Neural cell (in vitro differentiated cells): ENCODE measurements around the gene IBSP. TPM values are rescaled to one million over a fixed set of nuclear protein-coding genes. Genes with fewer than 3 reads are reported as not detected.

ENCODE experiments used
- H2AFZ ChIP-seq: fragments of 200-600, 300-800 bp; sonication (generic), shearing (Covaris generic); 2 replicates; pipeline ENCODE4 v1.6.0; 2014; ENCODE audit warnings: low read depth, mild to moderate bottlenecking, antibody characterized with exemption, low read length, moderate library complexity
- H3F3A ChIP-seq: fragments of 200-600 bp; shearing (Covaris generic); 2 replicates; pipeline ENCODE4 v1.6.1; 2016; ENCODE audit warnings: mild to moderate bottlenecking, moderate library complexity, mixed read lengths, antibody characterized with exemption, low read length; ENCODE audit not compliant: insufficient read depth, poor library complexity, severe bottlenecking
- H3K27ac ChIP-seq: fragments of 200-600, 300-800 bp; sonication (generic), shearing (Covaris generic); 2 replicates; pipeline ENCODE4 v1.5.1; 2014; ENCODE audit warnings: mild to moderate bottlenecking, low read length, moderate library complexity
- H3K27me3 ChIP-seq: fragments of 300-800, 200-600 bp; sonication (generic), shearing (Covaris generic); 2 replicates; pipeline ENCODE4 v1.6.0; 2014; ENCODE audit warnings: mild to moderate bottlenecking, low read depth, low read length, moderate library complexity; ENCODE audit not compliant: insufficient read depth
- H3K36me3 ChIP-seq: fragments of 300-800, 200-600 bp; sonication (generic), shearing (Covaris generic); 2 replicates; pipeline ENCODE4 v1.5.1; 2014; ENCODE audit warnings: mild to moderate bottlenecking, antibody characterized with exemption, low read length, moderate library complexity; ENCODE audit not compliant: insufficient read depth
- H3K4me2 ChIP-seq: fragments of 300-800, 200-600 bp; sonication (generic), shearing (Covaris generic); 2 replicates; pipeline ENCODE4 v1.6.0; 2014; ENCODE audit warnings: mild to moderate bottlenecking, low read length
- H3K4me3 ChIP-seq: fragments of 300-800, 200-600 bp; sonication (generic), shearing (Covaris generic); 2 replicates; pipeline ENCODE4 v1.5.1; 2014; ENCODE audit warnings: mild to moderate bottlenecking, low read length, moderate library complexity
- H3K79me2 ChIP-seq: fragments of 200-600 bp; shearing (Covaris generic); replicated peaks from 2 replicates; pipeline ENCODE4 v1.6.0; 2014; ENCODE audit warnings: mild to moderate bottlenecking, low read length, moderate library complexity; ENCODE audit not compliant: insufficient read depth
- H3K9ac ChIP-seq: fragments of 300-800, 200-600 bp; sonication (generic), shearing (Covaris generic); 2 replicates; pipeline ENCODE4 v1.6.1; 2016; ENCODE audit warnings: mild to moderate bottlenecking, low read length, mixed read lengths
- H3K9me2 ChIP-seq: fragments of 200-600 bp; shearing (Covaris generic); 2 replicates; pipeline ENCODE4 v1.6.1; 2016; ENCODE audit warnings: mild to moderate bottlenecking, low read length, mixed read lengths; ENCODE audit not compliant: insufficient read depth
- H3K9me3 ChIP-seq: fragments of 200-600, 300-800 bp; sonication (generic), shearing (Covaris generic); 2 replicates; pipeline ENCODE4 v1.6.1; 2016; ENCODE audit warnings: mild to moderate bottlenecking, mixed run types, low read length, moderate library complexity, mixed read lengths
- H4K20me1 ChIP-seq: fragments of 200-600 bp; shearing (Covaris generic); 2 replicates; pipeline ENCODE4 v1.6.1; 2016; ENCODE audit warnings: mild to moderate bottlenecking, mixed run types; ENCODE audit not compliant: insufficient read depth
- EP300 ChIP-seq: fragments of 450-650 bp; conservative IDR thresholded peaks from 2 replicates; pipeline ENCODE4 v1.6.1; 2014; ENCODE audit warnings: antibody characterized with exemption, mild to moderate bottlenecking, moderate library complexity; ENCODE audit not compliant: poor library complexity, severe bottlenecking
- EZH2 ChIP-seq: fragments of 200-600, 300-800 bp; shearing (Covaris generic), sonication (generic); IDR thresholded peaks from 2 replicates; pipeline ENCODE4 v1.6.1; 2014; ENCODE audit warnings: antibody characterized with exemption, low read length, borderline replicate concordance, mild to moderate bottlenecking; ENCODE audit not compliant: insufficient read depth, poor library complexity, severe bottlenecking
- MXI1 ChIP-seq: fragments of 450-650 bp; conservative IDR thresholded peaks from 2 replicates; pipeline ENCODE4 v1.6.1; 2014; ENCODE audit warnings: antibody characterized with exemption, mild to moderate bottlenecking; ENCODE audit not compliant: poor library complexity, severe bottlenecking
- POLR2AphosphoS5 ChIP-seq: IDR thresholded peaks from 2 replicates; pipeline ENCODE4 v1.6.1; 2012
- RAD21 ChIP-seq: fragments of 450-650 bp; conservative IDR thresholded peaks from 2 replicates; pipeline ENCODE4 v1.6.1; 2014; ENCODE audit warnings: antibody characterized with exemption, mild to moderate bottlenecking, moderate library complexity
- REST ChIP-seq: IDR thresholded peaks from 2 replicates; pipeline ENCODE4 v1.6.1; 2012; ENCODE audit warnings: borderline replicate concordance
- SMC3 ChIP-seq: fragments of 450-650 bp; conservative IDR thresholded peaks from 2 replicates; pipeline ENCODE4 v1.6.1; 2014; ENCODE audit warnings: antibody characterized with exemption, mild to moderate bottlenecking, moderate library complexity; ENCODE audit not compliant: poor library complexity
- TAF1 ChIP-seq: IDR thresholded peaks from 2 replicates; pipeline ENCODE4 v1.6.1; 2012; ENCODE audit warnings: low read depth
- polyA plus RNA-seq: library from polyadenylated mRNA; depleted of rRNA; stranded (reverse); fragments of >200 nt; gene quantifications from 2 replicates; pipeline ENCODE4 v1.2.3, GENCODE V29; 2014
- TF ChIP-seq, protein P1 (sequence below): fragments of 450-650 bp; IDR thresholded peaks from 2 replicates; pipeline ENCODE4 v1.5.1; 2014; ENCODE audit warnings: antibody characterized with exemption, mild to moderate bottlenecking, moderate library complexity; ENCODE audit not compliant: poor library complexity, severe bottlenecking

Gene IBSP
- polyA plus RNA-seq, 1 donor from 2014 or later: not detected

DNA sequence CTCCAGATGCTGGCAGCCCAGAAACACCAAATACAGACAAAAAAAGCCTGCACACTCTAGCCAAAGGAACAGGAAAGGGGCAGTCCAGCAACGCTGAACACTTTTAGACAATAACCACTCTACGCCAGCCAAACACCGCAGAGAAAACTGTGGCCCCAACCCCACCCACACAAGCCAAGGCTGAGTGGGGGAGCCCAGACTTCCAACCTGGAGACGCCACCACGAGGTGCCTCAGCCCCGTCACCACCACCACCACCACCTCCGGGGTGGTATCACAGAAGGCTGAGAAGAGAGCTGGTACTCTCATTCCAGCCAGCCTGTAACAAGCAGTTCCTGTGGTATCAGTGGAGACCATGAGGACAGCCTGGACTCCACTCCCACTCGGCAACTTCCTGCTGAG is 56.2 kb downstream of the IBSP start:
- no peaks in the 10 kb centered on the region for H4K20me1 ChIP-seq
- H3K9me2 ChIP-seq: no peaks in the 10 kb centered on the region
- H3K4me3 ChIP-seq: no peak overlapping the region
- no peak overlapping the region for H3K4me2 ChIP-seq
- H3K36me3 ChIP-seq: no peaks in the 10 kb centered on the region
- H3K9me3 ChIP-seq: no peaks in the 10 kb centered on the region
- no peak overlapping the region for H3K27ac ChIP-seq
- H3K79me2 ChIP-seq: no peaks in the 10 kb centered on the region
- TF ChIP-seq RAD21: no peak
- TF ChIP-seq SMC3: no peak
- TF ChIP-seq EZH2: no peak
- no peak for TF ChIP-seq TAF1
- TF ChIP-seq EP300: no peak
- no peak for TF ChIP-seq REST
- TF ChIP-seq MXI1: no peak
- no peak for TF ChIP-seq POLR2AphosphoS5
- TF ChIP-seq, protein P1, sequence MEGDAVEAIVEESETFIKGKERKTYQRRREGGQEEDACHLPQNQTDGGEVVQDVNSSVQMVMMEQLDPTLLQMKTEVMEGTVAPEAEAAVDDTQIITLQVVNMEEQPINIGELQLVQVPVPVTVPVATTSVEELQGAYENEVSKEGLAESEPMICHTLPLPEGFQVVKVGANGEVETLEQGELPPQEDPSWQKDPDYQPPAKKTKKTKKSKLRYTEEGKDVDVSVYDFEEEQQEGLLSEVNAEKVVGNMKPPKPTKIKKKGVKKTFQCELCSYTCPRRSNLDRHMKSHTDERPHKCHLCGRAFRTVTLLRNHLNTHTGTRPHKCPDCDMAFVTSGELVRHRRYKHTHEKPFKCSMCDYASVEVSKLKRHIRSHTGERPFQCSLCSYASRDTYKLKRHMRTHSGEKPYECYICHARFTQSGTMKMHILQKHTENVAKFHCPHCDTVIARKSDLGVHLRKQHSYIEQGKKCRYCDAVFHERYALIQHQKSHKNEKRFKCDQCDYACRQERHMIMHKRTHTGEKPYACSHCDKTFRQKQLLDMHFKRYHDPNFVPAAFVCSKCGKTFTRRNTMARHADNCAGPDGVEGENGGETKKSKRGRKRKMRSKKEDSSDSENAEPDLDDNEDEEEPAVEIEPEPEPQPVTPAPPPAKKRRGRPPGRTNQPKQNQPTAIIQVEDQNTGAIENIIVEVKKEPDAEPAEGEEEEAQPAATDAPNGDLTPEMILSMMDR: no peak
- H3K27me3 ChIP-seq: no peaks in the 10 kb centered on the region
- no peak overlapping the region for H3K9ac ChIP-seq
- no peak overlapping the region for H2AFZ ChIP-seq
- H3F3A ChIP-seq: no peaks in the 10 kb centered on the region

DNA sequence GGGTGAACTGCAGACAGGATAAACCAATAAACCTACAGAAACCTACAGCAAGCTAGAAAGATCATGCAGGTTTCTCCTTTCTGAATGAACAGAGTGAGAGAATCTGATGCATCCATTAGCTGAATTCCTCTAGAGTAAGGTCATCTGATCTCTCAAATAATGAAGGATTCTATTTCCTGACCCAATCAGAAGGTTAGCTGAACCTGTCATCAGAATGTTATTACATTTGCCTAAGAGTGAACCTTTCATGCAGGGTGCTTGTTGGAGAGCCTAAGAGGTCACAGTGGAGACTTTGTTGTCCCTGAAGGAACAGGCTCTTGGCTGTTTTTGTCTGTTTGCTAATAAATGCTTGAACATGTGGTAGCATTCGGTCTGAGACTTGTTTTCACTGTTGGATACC is 57.5 kb downstream of the IBSP start:
- TF ChIP-seq MXI1: no peak
- TF ChIP-seq RAD21: no peak
- TF ChIP-seq SMC3: no peak
- TF ChIP-seq REST: no peak
- TF ChIP-seq POLR2AphosphoS5: no peak
- no peak for TF ChIP-seq EZH2
- no peak for TF ChIP-seq EP300
- TF ChIP-seq, protein P1: no peak
- no peak for TF ChIP-seq TAF1
- no peak overlapping the region for H3K9ac ChIP-seq
- no peaks in the 10 kb centered on the region for H3K36me3 ChIP-seq
- H3K4me2 ChIP-seq: no peak overlapping the region
- no peak overlapping the region for H3K27ac ChIP-seq
- H3K9me2 ChIP-seq: no peaks in the 10 kb centered on the region
- no peak overlapping the region for H3K4me3 ChIP-seq
- H3K9me3 ChIP-seq: no peaks in the 10 kb centered on the region
- no peak overlapping the region for H2AFZ ChIP-seq
- H3F3A ChIP-seq: no peaks in the 10 kb centered on the region
- no peaks in the 10 kb centered on the region for H3K79me2 ChIP-seq
- no peaks in the 10 kb centered on the region for H3K27me3 ChIP-seq
- no peaks in the 10 kb centered on the region for H4K20me1 ChIP-seq
